ENCODE results near the gene SYT1. TPM values are rescaled to one million over a fixed set of nuclear protein-coding genes. Genes with fewer than 3 reads are reported as not detected.

The SYT1 gene
- total RNA-seq, 1 experiment from 2014 or later = 44.9 TPM

DNA sequence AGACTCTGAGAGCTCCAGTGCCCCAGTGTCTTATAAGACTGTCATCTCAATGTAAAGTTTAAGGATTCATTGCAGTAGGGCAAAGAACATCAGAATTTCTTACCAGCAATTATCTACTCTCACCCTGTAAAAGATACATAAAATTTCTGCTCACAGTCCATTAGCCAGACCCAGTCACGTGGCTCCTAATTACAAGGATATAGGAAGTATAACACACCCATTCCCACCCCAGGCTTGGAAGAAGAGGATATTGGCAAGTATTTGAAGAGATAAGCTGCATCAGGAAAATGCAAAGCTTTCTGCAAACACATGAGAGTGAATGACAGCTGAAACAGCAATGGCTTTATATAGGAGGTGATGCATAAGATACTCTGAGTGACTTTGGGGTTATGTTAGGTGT, 14.3 kb downstream of the SYT1 start:
- intact Hi-C loops (cut with micrococcal nuclease) = no loop called here
- Histone ChIP-seq H3K9me3 (ENCODE audit: control insufficient read depth in 1 of 2, insufficient read depth in 1 of 2, low read depth in 1 of 2, low read length in 2 of 2) (no peaks in the 10 kb centered on the region), H3K4me3 (replicated peaks in 1 of 2; ENCODE audit: low read depth in 1 of 2, low read length in 2 of 2) (no peak overlapping the region), H3K36me3 (ENCODE audit: control insufficient read depth in 1 of 2, insufficient read depth in 2 of 2, low read length in 2 of 2) (no peaks in the 10 kb centered on the region), H3K4me1 (ENCODE audit: control insufficient read depth in 1 of 2, insufficient read depth in 2 of 2, low read length in 2 of 2) (peaks cover 49 to 64% of the 10 kb centered on the region in 2 experiments), H2AFZ (ENCODE audit: low read depth, low read length, poor library complexity, severe bottlenecking) (no peak overlapping the region), H3K4me2 (ENCODE audit: low read length) (peak overlapping the region; percentile 35), H3K79me2 (ENCODE audit: insufficient read depth, low read length) (peaks cover 66% of the 10 kb centered on the region), H3K9me2 (ENCODE audit: insufficient read depth) (no peaks in the 10 kb centered on the region), H3K27ac (ENCODE audit: low read depth, low read length) (peak overlapping the region; percentile 70), H3K9ac (ENCODE audit: low read length) (no peak overlapping the region), H4K20me1 (ENCODE audit: insufficient read depth) (no peaks in the 10 kb centered on the region), H3K27me3 (ENCODE audit: insufficient read depth, low read length) (no peaks in the 10 kb centered on the region)
- TF ChIP-seq ZNF274 (IDR thresholded peaks at IDR 0.05; ENCODE audit: low read depth, low read length) (no peak), EGR1 (IDR thresholded peaks at IDR 0.05; ENCODE audit: low read depth) (no peak), TCF7L2 (IDR thresholded peaks at IDR 0.05; ENCODE audit: borderline replicate concordance, extremely low read depth, insufficient read depth, insufficient read length) (no peak)
- POLR2A ChIA-PET = interaction anchor here (0.6 kb wide), 1 partner anchor 13 kb away, joined by 3 read pairs; no protein-coding TSS in a partner anchor
- DNase-seq (ENCODE audit: low read depth, low spot score) (no peak), ATAC-seq (peak; percentile 25)
- RAD21 ChIA-PET (ENCODE audit: low non-redundant PET in 1 of 2, low total read pairs in 2 of 2, uncharacterized antibody in 2 of 2, unreplicated experiment in 2 of 2) = no interaction called here
- CTCF ChIA-PET = no interaction called here
- no TSS peak for BruUV-seq (replicated peaks)

DNA sequence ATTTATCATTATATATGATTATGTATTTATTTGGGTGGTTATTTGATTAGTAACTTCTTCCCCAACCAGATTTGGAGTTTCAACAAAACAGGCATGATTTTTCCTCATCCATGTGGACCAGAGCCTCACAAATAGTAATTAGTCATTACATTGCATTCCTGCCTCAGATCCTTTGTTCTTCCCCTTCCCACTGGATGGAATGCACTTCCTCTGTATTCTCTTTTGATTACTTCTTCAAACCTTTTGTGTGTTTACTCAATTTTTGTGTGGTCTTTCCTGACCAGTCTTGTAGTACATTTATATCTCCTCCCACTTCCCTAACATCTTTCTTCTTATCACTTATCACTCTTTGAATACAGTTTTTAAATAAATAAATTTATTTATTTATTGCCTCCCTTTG, 15.5 kb downstream of the SYT1 start:
- intact Hi-C loops (cut with micrococcal nuclease) = no loop called here
- ChIA-PET RAD21 (ENCODE audit: low non-redundant PET in 1 of 2, low total read pairs in 2 of 2, uncharacterized antibody in 2 of 2, unreplicated experiment in 2 of 2) (no interaction called here), POLR2A (interaction anchor here (1.2 to 2.1 kb wide), 2 partner anchors 9 to 16 kb away, joined by 3 to 8 read pairs; no protein-coding TSS in a partner anchor), CTCF (no interaction called here)
- peaks cover 66% of the 10 kb centered on the region for H3K79me2 ChIP-seq (ENCODE audit: insufficient read depth, low read length)
- no peaks in the 10 kb centered on the region for H3K27me3 ChIP-seq (ENCODE audit: insufficient read depth, low read length)
- ATAC-seq = peak; percentile 63
- peaks cover 57 to 70% of the 10 kb centered on the region in 2 experiments for H3K4me1 ChIP-seq (ENCODE audit: control insufficient read depth in 1 of 2, insufficient read depth in 2 of 2, low read length in 2 of 2)
- H3K36me3 ChIP-seq (ENCODE audit: control insufficient read depth in 1 of 2, insufficient read depth in 2 of 2, low read length in 2 of 2) = no peaks in the 10 kb centered on the region
- no peak for DNase-seq (ENCODE audit: low read depth, low spot score)
- H3K9me3 ChIP-seq (ENCODE audit: control insufficient read depth in 1 of 2, insufficient read depth in 1 of 2, low read depth in 1 of 2, low read length in 2 of 2) = no peaks in the 10 kb centered on the region
- H3K4me3 ChIP-seq (replicated peaks in 1 of 2; ENCODE audit: low read depth in 1 of 2, low read length in 2 of 2) = no peak overlapping the region
- H2AFZ ChIP-seq (ENCODE audit: low read depth, low read length, poor library complexity, severe bottlenecking) = no peak overlapping the region
- peak overlapping the region; percentile 70; the same call in 1 of the 2 replicates for H3K27ac ChIP-seq (ENCODE audit: low read depth, low read length)
- H3K4me2 ChIP-seq (ENCODE audit: low read length) = peak overlapping the region; percentile 46
- no TSS peak for BruUV-seq (replicated peaks)
- no peaks in the 10 kb centered on the region for H4K20me1 ChIP-seq (ENCODE audit: insufficient read depth)
- H3K9ac ChIP-seq (ENCODE audit: low read length) = no peak overlapping the region
- no peaks in the 10 kb centered on the region for H3K9me2 ChIP-seq (ENCODE audit: insufficient read depth)
- TF ChIP-seq, protein P1, sequence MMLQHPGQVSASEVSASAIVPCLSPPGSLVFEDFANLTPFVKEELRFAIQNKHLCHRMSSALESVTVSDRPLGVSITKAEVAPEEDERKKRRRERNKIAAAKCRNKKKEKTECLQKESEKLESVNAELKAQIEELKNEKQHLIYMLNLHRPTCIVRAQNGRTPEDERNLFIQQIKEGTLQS (IDR thresholded peaks at IDR 0.05) = no peak
- peak; percentile 63 for TF ChIP-seq JUND (IDR thresholded peaks at IDR 0.05)
- peak; percentile 44; the same call in 1 of the 2 replicates for TF ChIP-seq CEBPB (IDR thresholded peaks at IDR 0.05; ENCODE audit: low read depth)
- peak; percentile 68 for TF ChIP-seq SP1 (IDR thresholded peaks at IDR 0.05; ENCODE audit: low read depth)
- no peak for TF ChIP-seq ELF1 (IDR thresholded peaks at IDR 0.05; ENCODE audit: borderline replicate concordance, low read depth)
- TF ChIP-seq SRF (IDR thresholded peaks at IDR 0.05; ENCODE audit: low read depth) = no peak
- TF ChIP-seq, protein P2, sequence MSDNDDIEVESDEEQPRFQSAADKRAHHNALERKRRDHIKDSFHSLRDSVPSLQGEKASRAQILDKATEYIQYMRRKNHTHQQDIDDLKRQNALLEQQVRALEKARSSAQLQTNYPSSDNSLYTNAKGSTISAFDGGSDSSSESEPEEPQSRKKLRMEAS (IDR thresholded peaks at IDR 0.05) = peak; percentile 60
- TF ChIP-seq TCF7L2 (IDR thresholded peaks at IDR 0.05; ENCODE audit: borderline replicate concordance, extremely low read depth, insufficient read depth, insufficient read length) = peak; percentile 75
- TF ChIP-seq, protein P3, sequence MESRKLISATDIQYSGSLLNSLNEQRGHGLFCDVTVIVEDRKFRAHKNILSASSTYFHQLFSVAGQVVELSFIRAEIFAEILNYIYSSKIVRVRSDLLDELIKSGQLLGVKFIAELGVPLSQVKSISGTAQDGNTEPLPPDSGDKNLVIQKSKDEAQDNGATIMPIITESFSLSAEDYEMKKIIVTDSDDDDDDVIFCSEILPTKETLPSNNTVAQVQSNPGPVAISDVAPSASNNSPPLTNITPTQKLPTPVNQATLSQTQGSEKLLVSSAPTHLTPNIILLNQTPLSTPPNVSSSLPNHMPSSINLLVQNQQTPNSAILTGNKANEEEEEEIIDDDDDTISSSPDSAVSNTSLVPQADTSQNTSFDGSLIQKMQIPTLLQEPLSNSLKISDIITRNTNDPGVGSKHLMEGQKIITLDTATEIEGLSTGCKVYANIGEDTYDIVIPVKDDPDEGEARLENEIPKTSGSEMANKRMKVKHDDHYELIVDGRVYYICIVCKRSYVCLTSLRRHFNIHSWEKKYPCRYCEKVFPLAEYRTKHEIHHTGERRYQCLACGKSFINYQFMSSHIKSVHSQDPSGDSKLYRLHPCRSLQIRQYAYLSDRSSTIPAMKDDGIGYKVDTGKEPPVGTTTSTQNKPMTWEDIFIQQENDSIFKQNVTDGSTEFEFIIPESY (IDR thresholded peaks at IDR 0.05; ENCODE audit: extremely low read depth, insufficient replicate concordance, low read length) = no peak
- peak; percentile 55 for TF ChIP-seq SIN3A (IDR thresholded peaks at IDR 0.05; ENCODE audit: low read depth)
- TF ChIP-seq, protein P4, sequence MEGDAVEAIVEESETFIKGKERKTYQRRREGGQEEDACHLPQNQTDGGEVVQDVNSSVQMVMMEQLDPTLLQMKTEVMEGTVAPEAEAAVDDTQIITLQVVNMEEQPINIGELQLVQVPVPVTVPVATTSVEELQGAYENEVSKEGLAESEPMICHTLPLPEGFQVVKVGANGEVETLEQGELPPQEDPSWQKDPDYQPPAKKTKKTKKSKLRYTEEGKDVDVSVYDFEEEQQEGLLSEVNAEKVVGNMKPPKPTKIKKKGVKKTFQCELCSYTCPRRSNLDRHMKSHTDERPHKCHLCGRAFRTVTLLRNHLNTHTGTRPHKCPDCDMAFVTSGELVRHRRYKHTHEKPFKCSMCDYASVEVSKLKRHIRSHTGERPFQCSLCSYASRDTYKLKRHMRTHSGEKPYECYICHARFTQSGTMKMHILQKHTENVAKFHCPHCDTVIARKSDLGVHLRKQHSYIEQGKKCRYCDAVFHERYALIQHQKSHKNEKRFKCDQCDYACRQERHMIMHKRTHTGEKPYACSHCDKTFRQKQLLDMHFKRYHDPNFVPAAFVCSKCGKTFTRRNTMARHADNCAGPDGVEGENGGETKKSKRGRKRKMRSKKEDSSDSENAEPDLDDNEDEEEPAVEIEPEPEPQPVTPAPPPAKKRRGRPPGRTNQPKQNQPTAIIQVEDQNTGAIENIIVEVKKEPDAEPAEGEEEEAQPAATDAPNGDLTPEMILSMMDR (IDR thresholded peaks at IDR 0.05 in 2 of 3, conservative IDR thresholded peaks at IDR 0.05 in 1 of 3; ENCODE audit: borderline replicate concordance in 1 of 3, insufficient read depth in 1 of 3, low read depth in 2 of 3, low read length in 2 of 3) = no peak
- TF ChIP-seq ZNF274 (IDR thresholded peaks at IDR 0.05; ENCODE audit: low read depth, low read length) = no peak
- no peak for TF ChIP-seq POLR2A (IDR thresholded peaks at IDR 0.05; ENCODE audit: borderline replicate concordance, extremely low read depth, insufficient read depth, insufficient read length)
- no peak for TF ChIP-seq POLR2AphosphoS5 (IDR thresholded peaks at IDR 0.05; ENCODE audit: low read depth, low read length)
- no peak for TF ChIP-seq EZH2 (IDR thresholded peaks at IDR 0.05)
- TF ChIP-seq EZH2phosphoT487 (IDR thresholded peaks at IDR 0.05; ENCODE audit: borderline replicate concordance) = no peak
- TF ChIP-seq CBX3 (IDR thresholded peaks at IDR 0.05; ENCODE audit: low read depth) = 0 out of 2 replicates have a peak, but pooled peaks have one; percentile 25

All from HCT116 (cell line).